ENCODE results near the gene INSIG1.

The INSIG1 gene

DNA sequence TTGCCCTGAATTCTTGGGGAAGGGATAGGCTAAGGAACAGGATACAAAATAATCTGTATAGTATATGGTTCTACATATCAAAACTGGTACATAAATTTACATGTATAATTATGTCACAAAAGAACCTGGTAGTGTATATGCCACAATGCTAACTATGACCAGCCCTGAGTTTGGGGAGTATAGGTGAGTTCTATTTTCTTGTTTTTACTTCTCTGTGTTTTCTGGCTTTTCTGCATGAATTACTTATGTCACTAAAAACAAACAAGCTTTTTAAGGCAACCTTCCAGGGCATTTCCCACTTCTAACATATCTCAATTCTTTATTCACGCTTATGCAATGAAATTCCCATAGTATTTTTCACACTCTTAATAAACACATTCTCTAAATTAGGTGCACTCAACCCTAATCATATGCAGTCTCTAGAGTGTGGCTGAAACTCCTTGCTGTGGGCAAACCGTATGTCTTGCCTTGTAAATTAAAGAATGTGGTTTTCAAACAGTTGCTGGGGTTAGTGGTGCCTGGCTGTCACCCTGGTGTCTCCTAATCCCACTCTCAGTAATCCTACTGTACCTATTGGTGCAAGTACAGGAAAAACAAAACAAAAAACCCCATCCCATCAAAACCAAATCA is 14.0 kb upstream of the INSIG1 start:
- ATAC-seq, result no peak
- no peak for TF ChIP-seq ZFP3 (CRISPR knock-in tag; IDR thresholded peaks at IDR 0.05)
- no peak for TF ChIP-seq ZC3H10 (CRISPR knock-in tag; IDR thresholded peaks at IDR 0.05)

DNA sequence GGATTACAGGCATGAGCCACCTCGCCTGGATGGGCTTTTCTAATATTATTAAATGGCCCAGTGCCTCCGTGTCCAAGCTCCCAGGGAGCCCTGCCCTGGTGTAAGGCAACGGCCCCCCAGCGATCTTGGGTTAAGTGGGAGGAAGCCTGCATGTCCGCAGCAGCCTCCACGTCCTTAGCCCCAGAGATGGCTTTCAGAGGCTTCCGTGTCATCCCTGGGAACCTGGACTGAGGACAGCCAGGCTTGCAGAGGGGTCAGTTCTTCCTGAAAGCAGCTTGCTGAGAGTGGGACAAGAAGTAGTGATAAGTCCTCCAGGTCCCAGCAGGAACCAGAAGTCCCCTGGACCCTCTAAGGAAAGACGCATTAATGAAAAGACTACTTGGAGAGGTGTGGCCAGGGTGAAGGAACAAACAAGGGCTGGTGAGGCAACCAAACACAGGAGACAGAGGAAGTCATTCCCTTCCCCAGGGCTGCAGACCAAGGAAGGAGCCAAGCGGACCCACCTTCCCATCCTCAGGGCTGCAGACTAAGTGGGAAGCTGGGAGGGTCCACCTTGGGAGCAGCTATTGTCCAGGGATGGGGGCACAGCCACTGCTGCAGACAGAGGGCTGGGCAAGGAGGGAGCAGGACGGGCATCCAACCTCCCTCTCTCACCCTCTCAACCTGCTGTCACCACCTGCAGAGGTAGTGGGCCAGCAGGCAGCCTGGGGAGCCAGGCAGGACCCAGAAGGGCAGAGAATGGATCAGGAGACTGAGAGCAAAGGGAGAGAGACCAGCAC is 13.0 kb upstream of the INSIG1 start:
- ATAC-seq, result no peak
- TF ChIP-seq RARB (CRISPR knock-in tag; IDR thresholded peaks at IDR 0.05), result no peak
- TF ChIP-seq SNAI2 (CRISPR knock-in tag; IDR thresholded peaks at IDR 0.05), result no peak

DNA sequence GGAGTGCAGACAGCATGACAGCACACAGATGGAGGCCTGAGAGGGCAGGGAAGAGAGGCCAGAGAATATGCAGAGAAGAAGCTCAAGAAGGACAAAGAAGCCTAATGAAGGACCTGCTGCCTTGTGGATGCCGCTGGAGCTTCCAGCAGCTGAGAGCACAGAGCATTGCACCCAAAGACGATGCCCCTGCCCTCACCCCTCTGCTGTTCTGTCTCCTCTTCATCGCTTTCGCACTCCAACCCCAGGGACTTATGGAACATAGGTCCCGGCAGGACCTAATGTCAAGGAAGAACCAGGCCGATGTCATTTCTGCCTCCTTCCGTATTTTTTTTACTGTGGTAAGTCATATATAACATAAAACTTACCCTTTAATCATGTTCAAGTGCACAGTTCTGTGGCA is 12.3 kb upstream of the INSIG1 start:
- ATAC-seq, result no peak
- no peak for TF ChIP-seq PPARA (CRISPR knock-in tag; IDR thresholded peaks at IDR 0.05; ENCODE audit: borderline replicate concordance)
- TF ChIP-seq, protein P1, sequence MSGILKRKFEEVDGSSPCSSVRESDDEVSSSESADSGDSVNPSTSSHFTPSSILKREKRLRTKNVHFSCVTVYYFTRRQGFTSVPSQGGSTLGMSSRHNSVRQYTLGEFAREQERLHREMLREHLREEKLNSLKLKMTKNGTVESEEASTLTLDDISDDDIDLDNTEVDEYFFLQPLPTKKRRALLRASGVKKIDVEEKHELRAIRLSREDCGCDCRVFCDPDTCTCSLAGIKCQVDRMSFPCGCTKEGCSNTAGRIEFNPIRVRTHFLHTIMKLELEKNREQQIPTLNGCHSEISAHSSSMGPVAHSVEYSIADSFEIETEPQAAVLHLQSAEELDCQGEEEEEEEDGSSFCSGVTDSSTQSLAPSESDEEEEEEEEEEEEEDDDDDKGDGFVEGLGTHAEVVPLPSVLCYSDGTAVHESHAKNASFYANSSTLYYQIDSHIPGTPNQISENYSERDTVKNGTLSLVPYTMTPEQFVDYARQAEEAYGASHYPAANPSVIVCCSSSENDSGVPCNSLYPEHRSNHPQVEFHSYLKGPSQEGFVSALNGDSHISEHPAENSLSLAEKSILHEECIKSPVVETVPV (CRISPR knock-in tag; IDR thresholded peaks at IDR 0.05), result no peak
- TF ChIP-seq TCF4 (CRISPR knock-in tag; IDR thresholded peaks at IDR 0.05; ENCODE audit: borderline replicate concordance), result no peak
- TF ChIP-seq PATZ1 (CRISPR knock-in tag; IDR thresholded peaks at IDR 0.05; ENCODE audit: borderline replicate concordance), result no peak
- no peak for TF ChIP-seq ESRRG (CRISPR knock-in tag; IDR thresholded peaks at IDR 0.05)
- no peak for TF ChIP-seq TSHZ2 (CRISPR knock-in tag; IDR thresholded peaks at IDR 0.05)
- TF ChIP-seq ZNF565 (CRISPR knock-in tag; conservative IDR thresholded peaks at IDR 0.05; ENCODE audit: low read depth), result no peak
- TF ChIP-seq OSR1 (CRISPR knock-in tag; IDR thresholded peaks at IDR 0.05), result no peak
- no peak for TF ChIP-seq ISL1 (CRISPR knock-in tag; IDR thresholded peaks at IDR 0.05)
- TF ChIP-seq ARNTL (CRISPR knock-in tag; IDR thresholded peaks at IDR 0.05; ENCODE audit: borderline replicate concordance, low read depth), result no peak
- no peak for TF ChIP-seq ZNF8 (CRISPR knock-in tag; IDR thresholded peaks at IDR 0.05)
- no peak for TF ChIP-seq ZFP3 (CRISPR knock-in tag; IDR thresholded peaks at IDR 0.05)
- no peak for TF ChIP-seq ZFP30 (CRISPR knock-in tag; IDR thresholded peaks at IDR 0.05)
- no peak for TF ChIP-seq SNAI2 (CRISPR knock-in tag; IDR thresholded peaks at IDR 0.05)
- no peak for TF ChIP-seq RARB (CRISPR knock-in tag; IDR thresholded peaks at IDR 0.05)

GRCh38 chr7:155285833-155286232 is 11.8 kb upstream of the INSIG1 start:
- ATAC-seq, result no peak
- TF ChIP-seq OSR1 (CRISPR knock-in tag; IDR thresholded peaks at IDR 0.05) (no peak), ARNTL (CRISPR knock-in tag; IDR thresholded peaks at IDR 0.05; ENCODE audit: borderline replicate concordance, low read depth) (no peak)
- TF ChIP-seq, protein P2, sequence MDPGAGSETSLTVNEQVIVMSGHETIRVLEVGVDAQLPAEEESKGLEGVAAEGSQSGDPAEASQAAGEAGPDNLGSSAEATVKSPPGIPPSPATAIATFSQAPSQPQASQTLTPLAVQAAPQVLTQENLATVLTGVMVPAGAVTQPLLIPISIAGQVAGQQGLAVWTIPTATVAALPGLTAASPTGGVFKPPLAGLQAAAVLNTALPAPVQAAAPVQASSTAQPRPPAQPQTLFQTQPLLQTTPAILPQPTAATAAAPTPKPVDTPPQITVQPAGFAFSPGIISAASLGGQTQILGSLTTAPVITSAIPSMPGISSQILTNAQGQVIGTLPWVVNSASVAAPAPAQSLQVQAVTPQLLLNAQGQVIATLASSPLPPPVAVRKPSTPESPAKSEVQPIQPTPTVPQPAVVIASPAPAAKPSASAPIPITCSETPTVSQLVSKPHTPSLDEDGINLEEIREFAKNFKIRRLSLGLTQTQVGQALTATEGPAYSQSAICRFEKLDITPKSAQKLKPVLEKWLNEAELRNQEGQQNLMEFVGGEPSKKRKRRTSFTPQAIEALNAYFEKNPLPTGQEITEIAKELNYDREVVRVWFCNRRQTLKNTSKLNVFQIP (CRISPR knock-in tag; IDR thresholded peaks at IDR 0.05; ENCODE audit: borderline replicate concordance, low read depth), result no peak

DNA sequence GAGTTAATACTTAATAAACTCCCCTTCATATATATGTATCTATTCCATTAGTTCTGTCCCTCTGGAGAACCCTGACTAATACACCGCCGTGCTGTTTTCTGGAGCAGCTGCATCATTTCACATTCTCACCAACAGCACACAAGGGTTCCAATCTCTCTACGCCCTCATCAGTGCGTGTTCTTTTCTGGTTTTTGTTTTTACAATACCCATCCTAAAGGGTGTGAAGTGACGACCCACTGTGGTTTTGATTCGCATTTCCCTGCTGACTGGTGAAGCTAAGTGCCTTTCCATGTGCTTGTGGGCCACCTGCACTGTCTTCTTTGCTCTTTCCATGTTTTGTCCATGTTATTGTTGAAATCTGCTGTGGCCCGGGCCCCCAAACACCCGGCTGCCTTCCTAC is 11.0 kb upstream of the INSIG1 start:
- no peak for ATAC-seq
- TF ChIP-seq OSR1 (CRISPR knock-in tag; IDR thresholded peaks at IDR 0.05), result no peak
- TF ChIP-seq, protein P1 (CRISPR knock-in tag; IDR thresholded peaks at IDR 0.05), result no peak
- TF ChIP-seq GLIS3 (CRISPR knock-in tag; IDR thresholded peaks at IDR 0.05), result no peak
- TF ChIP-seq ZC3H10 (CRISPR knock-in tag; IDR thresholded peaks at IDR 0.05), result no peak
- TF ChIP-seq PPARA (CRISPR knock-in tag; IDR thresholded peaks at IDR 0.05; ENCODE audit: borderline replicate concordance), result no peak
- TF ChIP-seq TCF4 (CRISPR knock-in tag; IDR thresholded peaks at IDR 0.05; ENCODE audit: borderline replicate concordance), result no peak
- no peak for TF ChIP-seq ZFP30 (CRISPR knock-in tag; IDR thresholded peaks at IDR 0.05)
- TF ChIP-seq, protein P2 (CRISPR knock-in tag; IDR thresholded peaks at IDR 0.05; ENCODE audit: borderline replicate concordance, low read depth), result no peak
- no peak for TF ChIP-seq CSDC2 (CRISPR knock-in tag; IDR thresholded peaks at IDR 0.05)
- TF ChIP-seq BACH2 (CRISPR knock-in tag; IDR thresholded peaks at IDR 0.05; ENCODE audit: borderline replicate concordance), result no peak
- TF ChIP-seq RARB (CRISPR knock-in tag; IDR thresholded peaks at IDR 0.05), result no peak
- TF ChIP-seq ARNTL (CRISPR knock-in tag; IDR thresholded peaks at IDR 0.05; ENCODE audit: borderline replicate concordance, low read depth), result no peak

Measured in SK-N-SH treated with all-trans-retinoic acid at 6 μM for 48 hours (cell line).